A549 treated with Hydrocortisone at 1 μM for 4 hours (cell line): ENCODE measurements around the gene RAB19. TPM values are rescaled to one million over a fixed set of nuclear protein-coding genes. Genes with fewer than 3 reads are reported as not detected.

Experiments
- total RNA-seq: library from RNA; stranded (reverse); fragments of 200-300 nt; extraction: Qiagen RNA extraction; gene quantifications from 5 replicates; pipeline ENCODE4 v1.2.3, GENCODE V29; 2022

Gene RAB19, protein sequence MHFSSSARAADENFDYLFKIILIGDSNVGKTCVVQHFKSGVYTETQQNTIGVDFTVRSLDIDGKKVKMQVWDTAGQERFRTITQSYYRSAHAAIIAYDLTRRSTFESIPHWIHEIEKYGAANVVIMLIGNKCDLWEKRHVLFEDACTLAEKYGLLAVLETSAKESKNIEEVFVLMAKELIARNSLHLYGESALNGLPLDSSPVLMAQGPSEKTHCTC
- total RNA-seq, result not detected in 5 replicates

DNA sequence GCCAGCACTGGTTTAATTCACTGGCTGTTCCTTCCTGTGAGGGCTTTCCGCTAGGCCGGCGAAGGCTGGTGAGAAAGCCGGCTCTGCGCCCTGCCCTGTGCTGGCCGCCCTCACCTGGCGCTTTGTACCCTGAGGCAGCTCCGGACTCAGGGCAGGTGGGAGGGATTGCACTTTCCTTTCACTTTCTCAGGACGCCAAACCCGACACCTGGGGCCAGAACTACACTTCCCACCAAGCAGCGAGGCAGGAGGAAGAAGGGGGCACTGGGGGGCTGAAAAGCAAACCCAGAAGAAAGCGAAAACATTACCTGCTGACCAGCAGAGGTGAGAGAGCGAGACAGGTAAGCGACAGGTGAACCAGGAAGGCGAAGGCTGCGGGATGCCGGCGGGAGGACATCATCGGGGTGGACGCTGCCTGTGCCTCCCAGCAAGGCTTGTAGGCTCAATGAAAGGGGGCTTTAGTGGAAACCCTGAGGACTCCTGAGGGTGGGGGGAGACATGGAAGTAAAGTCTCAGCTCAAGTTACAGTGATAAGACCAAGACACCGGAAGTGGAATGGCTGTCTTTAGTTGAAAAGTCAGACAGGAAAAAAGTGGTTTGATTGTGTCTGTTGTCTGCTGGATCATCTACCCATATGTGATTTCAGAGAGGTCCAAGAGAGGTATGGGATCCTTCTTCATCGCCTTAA lies at the start of gene RAB19:
RAB19 (plus strand) TSS at position 181 of the 687 bp plus-strand sequence. CDS start 3,589 bp downstream, outside the sequence.

DNA sequence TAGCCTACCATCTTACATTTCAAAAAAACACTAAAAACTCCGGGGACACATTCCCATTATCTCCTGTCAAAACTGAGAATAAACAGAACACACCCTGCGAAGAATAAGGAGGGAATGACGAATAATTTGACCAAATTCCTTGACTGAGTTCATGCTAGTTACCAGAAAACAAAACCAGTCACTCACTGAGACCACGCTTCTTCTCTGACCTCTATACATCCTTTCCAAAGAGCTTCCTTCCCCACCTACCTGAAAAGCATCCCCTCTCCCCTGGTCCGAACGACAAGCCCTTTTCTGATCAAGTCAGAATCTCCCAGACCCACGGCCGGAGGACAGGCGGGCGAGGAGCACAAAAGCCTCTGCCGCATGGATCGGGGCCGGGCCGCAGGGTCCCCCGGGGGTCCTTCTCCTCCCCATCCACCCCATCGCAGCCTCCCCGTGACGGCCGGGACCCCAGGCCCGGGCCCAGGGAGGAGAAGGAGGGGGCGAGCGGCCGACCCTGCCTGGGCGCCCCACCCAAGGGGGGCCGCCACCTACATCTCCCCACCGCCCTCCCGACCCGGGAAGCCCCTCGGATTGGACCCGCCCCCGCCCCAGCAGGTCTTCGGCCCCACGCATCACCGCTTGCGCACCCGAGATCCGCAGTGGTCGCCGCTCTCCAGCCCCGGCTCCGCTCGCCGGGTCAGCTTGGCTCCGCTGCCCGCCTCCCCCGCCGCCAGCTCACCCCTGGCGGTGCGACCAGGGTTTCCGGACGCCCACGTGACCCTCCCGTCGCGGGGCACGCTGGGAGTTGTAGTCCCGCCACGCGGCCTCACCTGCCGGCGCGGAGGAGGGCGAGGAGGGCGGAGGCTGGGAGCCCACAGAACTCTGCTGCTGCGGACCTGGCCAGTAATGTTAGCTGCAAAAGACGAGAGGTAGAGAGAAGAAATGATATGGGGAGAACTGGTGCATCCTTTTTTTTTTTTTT lies 5.8 kb upstream of the RAB19 start, which contains the start of gene SLC37A3:
SLC37A3 (minus strand) TSS at position 747 of the 967 bp plus-strand sequence. CDS start 16,004 bp downstream, outside the sequence.

Other genes starting within 250 kb of the RAB19 start
- gene KDM7A, start 227.1 kb upstream of the RAB19 start, total RNA-seq, result 1.5 to 3.4 TPM (median 2.4 TPM) in 5 replicates
- 23.5 to 34.8 TPM (median 28.9 TPM) in 5 replicates for gene SLC37A3, start 5.5 kb upstream of the RAB19 start, total RNA-seq
- gene MKRN1, start 75.4 kb downstream of the RAB19 start, total RNA-seq, result 51.3 to 65.5 TPM (median 54.8 TPM) in 5 replicates
- gene DENND2A, start 236.8 kb downstream of the RAB19 start, total RNA-seq, result 0.39 to 0.98 TPM (median 0.76 TPM) in 5 replicates